Measurements from ENCODE around the gene CTIF. TPM values are rescaled to one million over a fixed set of nuclear protein-coding genes. Genes with fewer than 3 reads are reported as not detected.

CTIF gene
- total RNA-seq, 1 donor from 2014 or later: 23.4 TPM

GRCh38 chr18:48835745-48836170 lies 296.9 kb downstream of the CTIF start:
- DNase-seq: no peak

DNA sequence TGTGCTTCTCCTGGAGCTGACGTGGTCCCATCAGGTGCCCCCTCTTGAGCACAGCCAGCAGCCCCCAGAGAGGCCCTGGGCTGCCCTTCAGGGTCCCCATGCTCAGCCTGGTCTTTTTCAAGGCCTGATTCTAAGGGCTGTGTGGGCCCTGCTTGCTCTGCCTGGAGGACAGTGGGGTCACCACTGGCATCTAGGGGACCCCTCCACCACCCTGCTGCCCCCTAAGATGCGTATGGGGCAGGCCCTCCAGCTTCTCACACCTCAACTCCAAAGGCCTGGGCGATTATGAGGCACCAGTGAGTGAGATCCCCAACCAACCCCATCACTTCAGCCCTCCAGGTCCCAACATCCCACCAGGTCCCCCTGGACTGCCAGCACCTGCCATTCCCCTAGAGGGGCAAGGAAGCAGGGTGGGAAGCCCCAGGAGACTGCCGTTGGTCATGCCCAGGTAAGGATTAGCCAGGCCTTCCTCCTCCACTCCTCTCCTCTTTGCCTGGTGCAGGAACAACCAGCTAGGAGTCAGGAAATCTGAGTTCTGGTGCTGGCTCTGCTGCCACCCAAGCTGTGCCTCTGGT lies 297.5 kb downstream of the CTIF start:
- DNase-seq: no peak

DNA sequence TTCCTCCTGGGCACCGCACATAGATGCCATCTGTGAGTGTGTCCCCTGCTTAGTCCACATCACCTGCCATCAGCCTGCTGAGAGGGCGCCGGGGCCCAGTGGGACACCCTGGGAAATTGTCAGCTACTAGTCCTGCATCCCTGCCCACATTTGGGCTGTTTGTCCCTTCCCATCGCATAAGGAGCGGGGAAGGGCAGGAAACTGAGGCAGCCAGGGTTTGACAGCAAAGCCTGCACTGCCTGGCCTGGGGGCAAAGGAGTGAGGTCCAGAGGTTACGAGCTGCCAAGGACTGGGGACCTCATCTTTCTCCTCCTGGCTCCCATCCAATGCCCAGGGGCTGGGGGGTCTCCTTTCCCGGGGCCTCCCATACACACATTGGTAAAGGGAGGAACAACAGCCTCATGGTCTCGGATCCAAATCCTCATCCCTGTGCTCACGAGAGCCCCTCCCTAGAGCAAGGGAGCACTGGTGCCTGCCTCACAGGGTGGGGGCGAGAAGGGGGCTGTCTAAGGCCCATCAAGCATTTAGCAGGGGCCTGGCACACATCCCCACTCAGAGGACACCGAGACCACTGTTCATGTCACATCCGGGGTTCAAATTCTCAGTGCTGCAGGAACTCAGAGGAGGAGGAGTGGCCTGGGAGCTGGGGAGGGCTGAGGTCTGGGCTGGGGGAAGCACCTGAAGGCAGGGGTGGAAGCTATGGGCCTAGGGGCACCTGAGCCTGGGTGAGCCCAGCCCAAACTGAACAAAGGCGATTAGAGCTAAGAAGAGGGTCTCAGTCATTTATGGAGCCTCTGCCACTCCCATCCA lies 298.2 kb downstream of the CTIF start:
- DNase-seq: no peak

DNA sequence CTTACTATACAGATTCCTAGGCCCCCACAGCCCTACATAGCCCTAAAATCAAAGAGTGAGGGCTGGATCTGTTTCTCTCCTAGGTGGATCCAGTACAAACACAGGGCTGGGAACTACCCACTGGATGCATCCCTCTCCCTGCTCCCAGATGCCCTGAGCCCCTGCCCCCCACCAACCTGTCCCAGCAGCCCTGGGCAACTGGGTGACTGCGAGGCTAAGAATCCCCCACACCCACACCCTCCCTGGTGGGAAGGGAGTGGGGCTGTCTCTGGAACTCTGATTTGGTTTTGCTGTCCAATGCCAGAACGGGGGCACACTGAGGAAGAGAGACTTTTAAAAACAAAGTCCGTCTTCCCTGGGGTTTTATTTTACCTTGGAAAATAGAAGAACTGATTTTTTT lies 298.8 kb downstream of the CTIF start:
- DNase-seq: no peak

DNA sequence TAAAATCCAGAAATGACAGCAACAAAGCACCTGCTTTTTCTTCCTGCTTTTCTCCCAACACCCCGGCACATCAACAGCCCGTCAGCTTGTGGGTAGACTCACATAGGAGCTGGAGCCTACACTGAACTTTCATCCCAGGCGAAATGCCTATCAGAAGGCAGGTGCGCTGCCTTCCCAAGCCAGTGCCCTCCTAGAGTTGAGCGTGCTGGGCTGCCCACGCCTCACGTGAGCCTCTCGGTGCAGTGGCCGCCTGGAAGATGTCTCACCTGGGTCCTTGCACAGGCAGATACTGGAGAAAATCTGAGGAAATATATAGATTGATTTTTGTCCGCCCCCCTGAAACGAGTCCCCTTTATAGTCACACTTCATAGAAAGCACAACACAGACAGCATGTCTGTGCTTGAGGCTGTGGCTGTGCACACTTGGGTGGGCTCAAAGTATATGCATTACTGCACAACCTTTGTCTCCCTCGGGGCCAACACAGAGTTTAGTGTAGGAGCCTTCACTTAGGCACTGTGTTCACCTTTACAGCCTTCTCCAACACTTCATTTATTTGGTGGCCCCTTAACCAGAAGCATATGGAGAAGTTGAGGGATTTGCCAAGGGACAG lies 299.4 kb downstream of the CTIF start:
- DNase-seq: no peak

DNA sequence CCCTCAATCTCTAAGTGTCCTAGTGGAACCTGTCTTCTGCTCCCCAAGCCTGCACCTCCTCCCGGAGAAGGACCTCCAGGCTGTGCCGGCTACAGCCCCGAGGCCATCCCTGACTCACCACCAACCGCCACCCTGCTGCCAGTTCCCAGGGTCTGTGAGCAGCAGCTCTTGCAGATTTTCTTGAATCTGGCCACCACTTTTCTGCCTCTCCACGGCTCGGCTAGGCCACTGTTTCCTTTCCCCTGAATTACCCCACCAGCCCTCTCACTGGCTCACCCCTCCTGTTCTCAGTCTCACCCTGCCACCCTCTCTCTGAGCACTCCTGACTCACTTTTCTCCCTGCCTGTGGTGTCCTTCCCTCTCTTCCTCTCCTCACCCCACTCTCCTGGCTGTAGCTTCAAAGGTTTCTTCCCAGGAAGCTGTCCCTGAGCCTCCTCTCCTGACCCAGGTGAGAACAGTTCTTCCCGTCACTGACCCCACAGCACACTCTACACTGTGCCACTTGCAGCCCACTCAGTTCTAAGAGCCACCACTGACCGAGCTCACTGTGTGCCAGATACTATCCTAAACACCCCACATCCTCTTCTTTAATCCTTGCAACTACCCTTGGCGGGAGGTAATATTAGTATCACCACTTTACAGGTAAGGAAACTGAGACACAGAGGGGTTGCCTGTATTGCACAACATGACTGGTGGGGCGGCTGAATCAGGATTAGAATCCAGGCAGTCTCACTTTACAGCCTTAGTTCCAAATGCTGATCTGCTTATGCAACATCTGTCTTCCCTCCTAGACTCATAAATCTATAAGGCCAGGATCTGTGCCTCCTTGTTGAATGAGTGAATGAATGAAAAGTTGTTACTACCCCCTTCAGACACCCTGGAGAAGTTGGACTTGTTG lies 300.3 kb downstream of the CTIF start:
- no peak for DNase-seq

GRCh38 chr18:48839819-48840490 lies 301.1 kb downstream of the CTIF start:
- no peak for DNase-seq

DNA sequence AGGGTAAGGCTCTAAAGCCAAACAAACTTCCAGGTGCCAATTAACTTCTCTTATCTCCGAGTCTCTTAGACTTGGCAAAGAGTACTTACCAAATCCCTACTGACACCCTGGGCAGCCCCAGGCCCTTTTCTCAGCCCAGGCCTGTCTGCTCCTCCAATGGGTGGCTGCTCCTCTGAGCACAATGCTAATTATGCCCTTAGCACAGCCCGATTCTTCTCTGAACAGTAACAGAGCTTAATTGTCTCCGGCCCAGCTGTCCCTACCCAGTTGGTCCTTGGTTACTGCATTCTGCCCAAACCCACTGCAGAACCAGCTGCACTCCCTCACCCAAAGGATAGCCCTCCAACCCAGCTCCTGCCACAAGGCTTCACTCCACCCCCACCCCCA lies 301.7 kb downstream of the CTIF start:
- DNase-seq: peak; percentile 65

DNA sequence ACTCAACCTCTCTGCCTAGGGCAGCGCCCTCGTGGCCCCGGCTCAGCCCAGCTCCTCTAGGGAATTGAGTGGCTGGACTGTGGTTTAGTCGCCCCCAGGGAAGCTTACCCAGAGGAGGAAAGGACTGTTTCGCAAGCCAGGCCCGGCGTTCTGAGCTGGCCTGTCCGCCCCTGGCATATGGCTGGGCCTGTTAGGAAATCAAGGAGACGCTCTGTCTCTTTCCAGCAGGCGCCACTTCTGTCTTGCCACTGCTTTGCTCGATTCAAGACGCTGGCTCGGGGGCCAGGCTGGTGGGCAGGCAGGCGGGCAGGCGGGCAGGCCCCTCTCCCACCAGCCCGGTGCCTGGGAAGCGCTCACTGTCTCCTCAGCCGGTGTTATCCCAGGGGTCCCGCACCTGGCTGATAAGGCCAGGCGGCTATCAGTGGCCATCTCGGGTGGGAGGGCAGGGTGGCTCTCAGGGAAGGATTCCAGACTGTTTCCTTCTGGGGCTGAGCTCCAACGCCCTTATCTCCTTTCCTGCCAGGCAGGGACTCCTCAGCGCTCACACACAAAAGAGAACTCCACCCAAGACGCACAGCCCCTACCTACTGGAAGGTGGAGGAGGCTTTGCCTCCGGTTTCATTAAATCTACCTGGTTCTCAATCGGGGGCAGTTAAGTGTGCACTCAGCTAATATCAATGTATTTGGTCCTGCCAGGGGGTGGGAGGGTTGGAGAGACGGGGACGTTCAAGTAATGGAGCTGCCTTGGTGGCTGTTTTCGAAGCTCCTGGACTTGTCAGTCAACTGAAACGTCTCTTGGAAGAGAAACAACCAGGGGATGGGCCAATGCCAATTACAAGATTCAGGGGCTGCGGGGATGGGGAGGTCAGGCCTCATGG lies 302.8 kb downstream of the CTIF start:
- DNase-seq: no peak

- peak; percentile 58 for DNase-seq
These were observed 303.6 kb downstream of the CTIF start for GRCh38 chr18:48842259-48843061.

DNA sequence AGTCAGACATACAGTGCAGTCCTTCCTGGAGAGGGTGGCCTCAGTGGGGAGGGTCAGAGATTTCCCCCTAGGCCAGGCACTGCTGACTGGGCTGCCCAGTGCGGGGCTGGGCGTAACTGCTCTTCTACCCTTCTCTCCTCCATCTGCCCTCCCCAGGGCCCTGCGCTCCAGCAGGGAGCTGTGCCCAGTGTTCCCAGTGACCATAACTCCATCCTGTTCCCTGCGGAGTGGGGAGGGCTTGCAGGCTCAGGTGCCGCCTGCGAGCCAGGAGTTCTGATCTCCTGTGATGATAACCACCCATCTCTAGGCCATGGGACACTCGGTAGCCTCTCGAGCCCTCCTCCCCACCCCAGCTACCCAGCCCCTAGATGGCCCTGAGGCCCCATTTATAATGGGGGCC lies 304.3 kb downstream of the CTIF start:
- no peak for DNase-seq

GRCh38 chr18:48843596-48843995 lies 304.8 kb downstream of the CTIF start:
- DNase-seq: no peak

GRCh38 chr18:48844271-48844670 lies 305.4 kb downstream of the CTIF start:
- DNase-seq: no peak

GRCh38 chr18:48845174-48845573 lies 306.3 kb downstream of the CTIF start:
- DNase-seq: no peak

DNA sequence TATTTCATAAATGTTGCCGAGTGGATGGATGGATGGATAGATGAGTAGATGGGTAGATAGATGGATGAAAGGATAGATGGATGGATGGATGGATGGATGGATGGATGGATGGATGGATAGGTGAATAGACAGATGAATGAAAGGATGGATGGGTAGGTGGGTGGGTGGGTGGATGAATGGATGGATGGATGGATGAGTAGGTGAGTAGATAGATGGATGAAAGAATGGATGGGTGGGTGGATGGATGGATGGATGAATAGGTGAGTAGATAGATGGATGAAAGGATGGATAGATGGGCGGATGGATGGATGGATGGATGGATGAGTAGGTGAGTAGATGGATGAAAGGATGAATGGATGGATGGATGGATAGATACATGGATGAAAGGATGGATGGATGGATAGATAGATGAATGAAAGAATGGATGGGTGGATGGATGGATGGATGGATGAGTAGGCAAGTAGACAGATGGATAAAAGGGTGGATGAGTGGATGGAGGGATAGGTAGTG lies 307.6 kb downstream of the CTIF start:
- DNase-seq: no peak

DNA sequence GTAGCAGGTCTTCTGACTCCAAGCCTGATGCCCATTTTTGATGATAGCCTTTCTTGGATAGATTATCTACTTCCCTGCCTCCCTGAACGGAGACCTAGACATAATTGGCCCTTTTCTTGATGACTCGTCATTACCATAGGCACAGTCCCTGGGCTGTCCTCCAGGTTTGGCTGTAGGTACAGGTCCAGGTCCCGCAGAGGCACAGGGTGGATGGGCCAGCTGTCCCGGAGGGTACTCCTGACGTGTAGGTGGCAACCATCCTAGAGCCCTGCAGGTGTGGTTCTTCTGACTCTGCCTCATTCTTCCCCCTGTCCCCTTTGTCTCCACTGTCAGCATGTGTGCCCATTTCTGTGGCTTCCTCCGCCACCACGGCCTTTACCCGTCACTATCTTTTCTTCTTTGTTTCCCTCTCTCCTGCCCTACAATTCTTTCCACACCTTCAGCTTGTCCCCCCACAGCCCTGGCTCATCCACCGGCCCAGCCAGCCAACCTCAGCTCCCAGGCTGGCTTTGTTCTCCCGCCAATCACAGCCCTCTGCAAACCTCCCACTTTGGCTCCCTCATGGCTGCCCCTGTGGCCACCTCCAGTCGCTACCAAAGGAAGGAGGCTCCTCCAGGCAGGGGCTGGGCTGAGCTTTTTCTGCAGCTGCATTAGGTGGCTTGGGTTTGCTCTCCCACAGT lies 309.1 kb downstream of the CTIF start:
- no peak for DNase-seq

- DNase-seq: peak; percentile 58
These were observed 309.9 kb downstream of the CTIF start for GRCh38 chr18:48848641-48849143.

DNA sequence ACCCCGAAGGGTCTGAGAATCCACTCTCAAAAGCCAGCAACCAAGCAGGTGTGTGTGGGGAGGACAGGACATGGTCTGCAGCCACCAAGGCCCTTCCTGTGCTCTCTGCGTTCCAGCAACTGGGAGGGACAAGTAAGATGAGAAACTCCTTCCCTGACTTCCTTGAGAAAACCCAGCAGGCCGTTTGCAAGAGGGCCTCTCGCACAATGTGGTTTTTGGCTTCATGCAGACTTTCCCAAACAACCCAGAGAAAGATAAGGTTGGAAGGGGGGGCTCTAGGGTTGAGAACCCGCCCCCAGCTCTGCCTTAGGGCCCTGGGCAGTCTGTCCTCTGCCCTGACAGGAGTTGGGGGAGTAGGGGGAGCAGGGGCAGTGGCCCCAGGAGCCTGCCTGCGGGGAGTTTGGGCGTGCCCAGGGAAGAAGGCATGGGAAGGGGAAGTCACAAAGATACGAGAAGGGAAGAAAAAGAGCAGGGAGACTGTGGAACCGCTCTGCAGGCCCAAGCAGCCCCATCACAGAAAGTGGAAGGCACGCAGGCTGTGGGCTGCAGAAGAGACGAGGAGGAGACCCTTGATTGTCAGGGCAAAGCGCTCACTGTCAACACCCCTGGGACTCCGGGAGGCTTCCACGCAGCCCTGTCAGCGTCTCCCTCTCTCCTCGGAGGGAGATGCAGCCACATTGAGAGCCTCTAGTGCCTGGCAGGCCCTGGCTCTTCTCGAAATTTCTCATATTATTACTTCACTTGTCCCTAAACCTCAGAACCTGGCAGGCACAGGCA lies 312.2 kb downstream of the CTIF start:
- DNase-seq: peak; percentile 77

Measured in tongue (tissue), 2 donors.